CD4-positive, alpha-beta T cell treated with Interleukin-17A for 4 hours (primary cell): ENCODE data around the gene MUC5AC.
"Not testable (repeated sequence)": the region's sequence is repeated elsewhere in the genome, so short reads cannot be mapped to it uniquely, and the experiment has no call there.

Experiments used
- DNase-seq: peaks from one replicate; pipeline ENCODE4 v3.0.0-alpha.2; 2020; ENCODE audit warnings: mixed read lengths

The MUC5AC gene

GRCh38 chr11:1199241-1199750 is 41.5 kb downstream of the MUC5AC start:
- no peak for DNase-seq

- peak; percentile 0 for DNase-seq
Observed at GRCh38 chr11:1199751-1200610, 42.2 kb downstream of the MUC5AC start.

- no peak for DNase-seq
Observed at GRCh38 chr11:1200611-1201191, 42.9 kb downstream of the MUC5AC start.

DNA sequence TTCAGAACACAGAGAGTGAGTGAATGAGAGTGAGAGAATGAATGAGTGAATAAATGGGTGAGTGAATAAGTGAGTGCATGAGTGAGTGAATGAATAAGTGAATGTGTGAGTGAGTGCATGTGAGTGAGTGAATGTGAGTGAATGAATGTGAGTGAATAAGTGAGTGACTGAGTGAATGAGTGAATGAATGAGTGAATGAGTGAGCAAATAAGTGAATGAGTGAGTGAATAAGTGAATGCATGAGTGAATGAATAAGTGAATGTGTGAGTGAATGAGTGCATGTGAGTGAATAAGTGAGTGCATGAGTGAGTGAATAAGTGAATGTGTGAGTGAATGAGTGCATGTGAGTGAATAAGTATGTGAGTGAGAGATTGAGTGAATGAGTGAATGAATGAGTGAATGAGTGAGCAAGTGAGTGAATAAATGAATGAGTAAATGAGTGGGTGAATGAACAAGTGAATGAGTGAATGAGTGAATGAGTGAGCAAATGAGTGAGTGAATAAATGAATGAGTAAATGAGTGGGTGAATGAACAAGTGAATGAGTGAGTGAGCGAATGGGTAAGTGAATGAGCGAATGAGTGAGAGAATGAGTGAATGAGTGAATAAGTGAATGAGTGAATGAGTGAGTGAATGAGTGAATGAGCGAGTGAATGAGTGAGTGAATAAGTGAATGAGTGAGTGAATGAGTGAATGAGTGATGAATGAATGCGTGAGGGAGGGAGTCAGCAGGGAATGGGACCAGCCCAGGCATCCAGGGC is 43.8 kb downstream of the MUC5AC start:
- no peak for DNase-seq

DNA sequence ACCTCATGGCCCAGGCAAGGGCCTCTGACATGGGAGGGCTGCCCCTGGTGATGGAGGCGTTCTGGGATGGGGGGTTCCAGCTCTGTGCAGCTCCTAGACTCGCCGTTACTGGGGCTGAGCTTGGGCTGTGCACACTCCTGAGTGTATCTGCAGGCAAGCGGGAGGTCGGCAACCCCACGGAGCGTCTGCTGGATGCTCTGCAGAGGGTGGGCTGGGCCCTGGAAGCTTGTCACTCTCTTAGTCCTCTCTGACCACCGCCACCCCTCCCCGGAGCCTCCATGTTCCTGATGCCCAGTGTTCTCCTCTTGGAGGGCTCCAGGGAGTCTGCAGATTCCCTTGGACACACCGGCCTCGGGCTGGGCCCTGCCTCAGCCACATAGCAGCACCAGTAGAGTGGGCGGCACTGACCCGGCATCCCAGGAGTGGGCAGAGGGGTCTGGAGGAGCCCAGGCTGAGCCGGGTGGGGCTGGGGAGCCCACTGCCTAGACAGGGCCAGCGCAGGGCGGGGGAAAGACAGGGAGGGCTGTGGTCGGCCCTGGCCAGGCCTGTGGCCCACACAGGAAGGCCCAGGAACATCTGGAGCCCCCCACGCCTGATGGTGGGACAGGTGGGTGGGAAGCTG is 44.5 kb downstream of the MUC5AC start:
- peak; percentile 2 for DNase-seq

DNA sequence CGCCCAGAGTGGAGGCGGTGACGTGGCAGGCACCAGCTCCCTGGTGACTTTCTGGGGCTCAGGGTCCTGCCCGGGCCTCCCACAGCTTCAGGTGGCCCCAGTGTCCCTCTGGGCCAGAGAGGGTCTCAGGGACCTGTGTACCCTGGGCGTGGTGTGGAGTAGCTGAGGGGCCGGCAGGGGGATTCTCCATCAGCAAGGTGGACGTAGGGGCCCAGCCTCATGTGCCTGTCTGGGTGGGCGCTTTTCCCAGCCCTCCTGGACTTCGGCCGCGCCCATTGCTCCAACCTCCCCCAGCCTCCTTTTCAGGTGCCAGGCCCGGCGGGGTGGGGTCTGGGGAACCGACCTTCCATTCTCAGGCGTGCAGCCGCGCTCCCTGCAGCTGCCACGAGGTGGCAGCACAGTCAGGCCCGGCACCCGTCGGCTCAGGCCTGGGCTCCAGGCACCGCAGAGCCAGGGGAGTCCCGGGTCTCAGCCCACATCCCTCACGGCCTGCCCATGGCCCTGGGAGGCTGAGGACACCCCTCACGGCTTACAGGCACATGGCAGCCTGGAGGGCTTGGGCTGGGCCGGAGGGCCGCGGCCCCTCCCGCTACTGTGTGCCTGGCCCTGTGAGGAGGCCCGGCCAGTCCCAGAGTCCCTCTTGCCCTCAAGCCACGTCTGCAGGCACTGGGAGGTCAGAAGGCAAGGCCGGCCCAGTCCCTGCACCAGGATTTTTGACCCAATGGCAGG is 45.2 kb downstream of the MUC5AC start:
- peak; percentile 69 for DNase-seq

DNA sequence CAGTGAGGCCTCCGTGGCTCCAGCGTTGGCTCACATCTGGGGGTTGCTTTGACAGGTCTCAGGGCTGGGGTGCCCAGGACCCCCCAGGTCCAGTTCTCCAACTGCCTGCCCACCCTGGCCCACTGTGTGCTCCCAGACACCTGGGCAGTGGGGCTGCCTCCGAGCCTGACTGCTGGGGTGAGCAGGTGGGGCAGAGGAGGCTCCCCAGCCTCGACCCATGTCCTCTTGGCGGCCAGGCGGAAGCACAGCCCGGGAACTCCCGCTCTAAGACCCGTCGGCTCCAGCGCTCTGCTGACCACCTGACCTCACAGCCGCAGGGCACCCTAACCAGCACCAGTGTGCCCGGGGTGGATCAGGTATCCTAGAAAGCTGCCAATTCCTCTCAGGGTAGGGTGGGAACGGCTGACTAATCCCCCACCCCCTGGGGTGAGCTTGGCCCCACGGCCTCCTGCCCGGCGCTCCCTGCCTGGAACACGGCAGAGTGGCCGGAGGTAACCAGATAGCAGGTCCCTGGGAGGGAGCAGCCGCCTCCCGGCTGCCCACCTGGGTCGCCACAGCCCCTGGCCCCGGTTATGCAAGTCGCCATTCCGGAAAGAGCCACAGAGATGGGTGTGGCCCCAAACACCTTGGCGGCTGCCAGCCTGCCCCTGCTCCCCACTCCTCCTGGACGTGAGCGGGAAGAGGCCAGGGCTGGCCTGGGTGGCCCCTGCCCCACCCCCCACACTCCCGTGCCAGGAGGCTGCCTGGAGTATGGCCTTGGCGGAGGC is 45.9 kb downstream of the MUC5AC start:
- peak; percentile 1 for DNase-seq

DNA sequence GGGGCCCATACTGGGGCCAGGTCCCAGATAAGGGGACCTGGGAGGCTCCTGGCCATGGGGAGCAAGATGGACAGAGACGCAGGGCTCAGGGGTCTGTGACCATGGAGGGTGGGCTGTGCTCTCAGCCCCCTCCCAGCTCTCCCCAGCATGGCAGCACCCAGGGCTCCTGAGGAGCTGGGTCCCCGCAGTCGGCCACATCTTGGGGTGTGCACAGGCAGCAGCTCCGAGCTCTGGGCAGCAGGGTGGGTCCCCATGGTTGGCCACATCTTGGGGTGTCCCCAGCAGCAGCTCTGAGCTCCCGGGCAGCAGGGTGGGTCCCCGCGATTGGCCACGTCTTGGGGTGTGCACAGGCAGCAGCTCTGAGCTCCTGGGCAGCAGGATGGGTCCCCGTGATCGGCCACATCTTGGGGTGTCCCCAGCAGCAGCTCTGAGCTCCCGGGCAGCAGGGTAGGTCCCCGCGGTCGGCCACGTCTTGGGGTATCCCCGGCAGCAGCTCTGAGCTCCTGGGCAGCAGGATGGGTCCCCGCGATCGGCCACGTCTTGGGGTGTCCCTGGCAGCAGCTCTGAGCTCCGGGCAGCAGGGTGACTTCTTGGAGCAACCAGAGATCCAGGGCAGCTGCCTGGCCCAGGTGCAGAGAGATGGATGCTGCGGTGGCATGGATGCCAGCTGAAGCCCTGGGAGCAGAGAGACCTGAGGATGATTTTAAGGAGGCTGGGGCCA is 46.8 kb downstream of the MUC5AC start:
- peak; percentile 0 for DNase-seq

GRCh38 chr11:1205121-1205986 is 47.6 kb downstream of the MUC5AC start:
- peak; percentile 0 for DNase-seq

GRCh38 chr11:1205987-1206331 is 48.2 kb downstream of the MUC5AC start:
- DNase-seq: no peak

DNA sequence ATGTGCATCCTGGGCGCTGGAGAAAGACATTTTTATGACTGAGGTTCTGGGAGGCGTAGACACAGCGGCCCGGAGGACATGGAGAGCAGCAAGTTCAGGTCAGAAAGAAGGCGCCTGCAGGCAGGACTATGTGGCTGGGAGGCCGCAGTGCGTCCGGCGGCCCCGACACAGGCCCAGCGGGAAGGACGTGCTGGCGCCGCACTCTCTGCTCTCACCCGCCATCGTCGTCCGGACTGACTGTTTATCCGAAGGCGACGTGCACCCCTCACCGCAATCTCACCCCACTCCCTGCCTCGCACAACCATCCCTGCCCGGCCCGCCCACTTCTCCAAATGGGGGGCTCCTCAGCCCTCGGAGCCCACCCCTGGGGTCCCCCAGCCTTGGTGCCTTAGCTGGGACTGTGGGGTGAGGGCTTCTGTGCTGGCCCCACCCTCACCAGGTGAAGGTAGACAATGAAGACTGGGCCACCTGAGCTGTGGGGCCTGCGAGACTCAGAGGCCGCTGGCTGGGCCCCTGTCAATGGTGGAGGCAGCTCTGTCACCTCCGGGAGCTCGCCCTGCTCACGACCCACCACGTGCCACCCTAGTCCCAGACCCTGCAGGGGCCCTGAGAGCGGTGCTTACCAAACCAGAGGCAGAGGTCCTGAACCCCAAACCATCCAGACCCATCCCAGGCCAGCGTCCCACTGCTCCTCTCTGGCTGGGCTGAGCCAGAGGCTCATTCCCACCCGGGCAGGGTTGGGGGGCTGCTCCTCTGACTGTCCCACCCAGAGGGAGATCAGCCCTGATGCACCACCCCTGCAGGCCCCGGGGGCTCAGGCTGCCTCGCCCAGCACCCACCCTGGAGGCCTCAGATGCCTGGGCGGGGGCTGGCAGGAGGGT is 48.9 kb downstream of the MUC5AC start:
- DNase-seq: peak; percentile 1

GRCh38 chr11:1207401-1208143 is 49.8 kb downstream of the MUC5AC start:
- peak; percentile 0 for DNase-seq

- peak; percentile 0 for DNase-seq
Observed at GRCh38 chr11:1208144-1208393, 50.3 kb downstream of the MUC5AC start.

- DNase-seq: no peak
Observed at GRCh38 chr11:1208394-1209261, 50.9 kb downstream of the MUC5AC start.

DNA sequence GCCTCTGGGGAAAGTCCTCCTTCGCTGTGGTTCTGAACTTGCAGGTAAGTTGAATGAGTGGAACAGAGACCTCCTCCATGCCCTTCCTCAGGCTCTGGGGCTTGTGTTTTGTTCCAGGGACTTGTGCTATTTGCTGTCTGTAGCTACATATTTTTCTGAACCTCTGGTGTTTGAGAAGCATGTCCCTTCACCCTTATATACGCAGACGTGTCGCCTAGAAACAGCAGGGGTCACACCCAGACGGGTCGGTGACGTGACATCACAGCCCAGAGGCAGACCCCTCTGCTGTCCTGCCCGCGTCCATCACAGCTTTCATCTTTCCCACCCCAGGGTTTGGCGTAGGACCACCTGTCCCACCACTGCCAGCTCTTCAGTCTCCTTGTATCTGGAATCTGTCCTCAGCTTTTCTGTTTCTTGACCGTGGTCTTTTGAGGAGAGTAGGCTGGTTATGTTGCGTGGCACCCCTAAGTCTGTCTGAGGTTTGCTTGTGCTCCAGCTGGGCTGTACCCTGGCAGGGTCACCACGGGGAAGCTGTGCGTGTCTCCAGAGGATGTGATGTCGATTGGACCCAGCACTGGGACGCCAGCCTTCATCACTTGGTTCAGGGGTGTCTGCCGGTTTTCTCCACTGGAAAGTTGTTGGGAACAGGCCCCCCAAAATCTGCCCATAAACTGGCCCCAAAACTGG is 51.8 kb downstream of the MUC5AC start:
- DNase-seq: no peak

DNA sequence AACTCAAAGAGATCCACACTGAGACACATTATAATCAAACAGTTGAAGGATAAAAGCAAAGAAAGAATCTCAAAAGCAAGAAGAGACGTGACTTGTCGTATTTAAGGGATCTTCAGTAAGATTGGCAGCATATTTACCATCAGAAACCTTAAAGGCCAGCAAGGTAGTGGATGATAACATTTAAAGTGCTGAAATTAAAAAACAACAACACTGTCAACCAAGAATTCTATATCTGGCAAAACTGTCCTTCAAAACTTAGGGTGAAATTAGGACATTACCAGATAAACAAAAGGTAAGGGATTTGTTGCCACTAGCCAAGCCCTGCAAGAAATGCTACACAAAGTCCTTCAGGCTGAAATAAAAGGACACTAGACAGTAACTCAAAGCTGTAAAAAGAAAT is 54.1 kb downstream of the MUC5AC start:
- DNase-seq: no peak

DNA sequence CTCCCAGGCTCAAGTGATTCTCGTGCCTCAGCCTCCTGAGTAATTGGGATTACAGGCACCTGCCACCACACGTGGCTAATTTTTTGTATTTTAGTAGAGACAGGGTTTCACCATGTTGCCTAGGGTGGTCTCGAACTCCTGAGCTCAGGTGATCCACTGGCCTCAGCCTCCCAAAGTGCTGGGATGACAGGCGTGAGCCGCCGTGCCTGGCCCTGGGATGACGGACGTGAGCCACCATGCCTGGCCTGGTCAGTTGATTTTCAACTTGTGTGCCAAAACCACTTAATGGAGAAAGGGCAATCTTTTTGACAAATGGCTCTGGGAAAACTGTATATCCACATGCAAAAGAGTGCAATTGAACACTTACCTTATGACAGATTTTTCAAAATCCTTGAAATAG is 58.1 kb downstream of the MUC5AC start:
- DNase-seq: not testable (repeated sequence)
